ENCODE results near the gene HUS1.

HUS1 gene

GRCh38 chr7:47978790-47979144, 648 bp downstream of the HUS1 start:
- no peak for DNase-seq

GRCh38 chr7:47973739-47974138, 5.7 kb downstream of the HUS1 start:
- no peak for DNase-seq

- no peak for DNase-seq
These were observed 8.7 kb downstream of the HUS1 start for GRCh38 chr7:47970761-47971160.

- peak; percentile 61 for DNase-seq
These were observed 10.3 kb downstream of the HUS1 start for GRCh38 chr7:47968847-47969774.

GRCh38 chr7:47967708-47968107, 11.7 kb downstream of the HUS1 start:
- no peak for DNase-seq

GRCh38 chr7:47967123-47967522, 12.3 kb downstream of the HUS1 start:
- DNase-seq = no peak

- no peak for DNase-seq
These were observed 14.0 kb downstream of the HUS1 start for GRCh38 chr7:47965456-47965855.

GRCh38 chr7:47962262-47962661, 17.2 kb downstream of the HUS1 start:
- DNase-seq = no peak

- DNase-seq = no peak
These were observed 22.3 kb downstream of the HUS1 start for GRCh38 chr7:47957156-47957555.

GRCh38 chr7:47956220-47956619, 23.2 kb downstream of the HUS1 start:
- DNase-seq = no peak

- no peak for DNase-seq
These were observed 25.0 kb downstream of the HUS1 start for GRCh38 chr7:47954231-47954911.

- no peak for DNase-seq
These were observed 25.6 kb downstream of the HUS1 start for GRCh38 chr7:47953822-47954221.

GRCh38 chr7:47952224-47952623, 27.2 kb downstream of the HUS1 start:
- DNase-seq = no peak

GRCh38 chr7:47951374-47951773, 28.0 kb downstream of the HUS1 start:
- DNase-seq = no peak

GRCh38 chr7:47950714-47951113, 28.7 kb downstream of the HUS1 start:
- DNase-seq = no peak

- no peak for DNase-seq
These were observed 29.7 kb downstream of the HUS1 start for GRCh38 chr7:47949703-47950102.

- no peak for DNase-seq
These were observed 31.1 kb downstream of the HUS1 start, which contains the start of gene PKD1L1 for GRCh38 chr7:47948141-47948790. TSS of gene PKD1L1 (minus strand) at chr7:47948466. CDS start at chr7:47948440, 26 bp downstream.

GRCh38 chr7:47947355-47947749, 32.1 kb downstream of the HUS1 start:
- no peak for DNase-seq

GRCh38 chr7:47946581-47947354, 32.6 kb downstream of the HUS1 start:
- no peak for DNase-seq

- DNase-seq = peak; percentile 79
These were observed 34.0 kb downstream of the HUS1 start for GRCh38 chr7:47945261-47946015.

GRCh38 chr7:47944536-47945260, 34.7 kb downstream of the HUS1 start:
- DNase-seq = no peak
